Brain pericyte (primary cell): ENCODE results near the gene KRTAP2-2.
"Not testable (repeated sequence)": the region's sequence is repeated elsewhere in the genome, so short reads cannot be mapped to it uniquely, and the experiment has no call there.

ENCODE experiments used
- DNase-seq: peaks from one replicate; pipeline ENCODE4 v3.0.0-alpha.2; 2012; ENCODE audit warnings: low read depth, low spot score

The KRTAP2-2 gene

GRCh38 chr17:41065016-41065689, 10.1 kb upstream of the KRTAP2-2 start:
- not testable (repeated sequence) for DNase-seq

DNA sequence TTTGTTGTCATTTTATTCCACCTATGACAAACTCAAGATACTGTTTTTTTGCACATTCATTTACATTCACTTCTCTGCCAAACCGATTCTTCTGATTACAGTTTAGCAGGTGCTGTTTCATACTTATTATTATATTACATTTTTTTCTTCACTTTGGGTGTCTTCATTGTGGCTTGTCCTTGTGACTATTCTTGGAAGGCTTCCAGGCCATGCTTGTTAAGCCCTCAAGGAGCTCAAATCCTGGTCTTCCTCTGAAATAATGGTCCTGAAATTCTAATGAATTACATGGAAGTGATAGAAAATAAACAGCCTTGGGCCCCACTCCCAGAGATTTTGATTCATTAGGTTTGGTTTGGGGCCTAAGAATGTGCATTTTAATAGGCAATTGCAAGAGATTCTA, 9.3 kb upstream of the KRTAP2-2 start:
- no peak for DNase-seq

DNA sequence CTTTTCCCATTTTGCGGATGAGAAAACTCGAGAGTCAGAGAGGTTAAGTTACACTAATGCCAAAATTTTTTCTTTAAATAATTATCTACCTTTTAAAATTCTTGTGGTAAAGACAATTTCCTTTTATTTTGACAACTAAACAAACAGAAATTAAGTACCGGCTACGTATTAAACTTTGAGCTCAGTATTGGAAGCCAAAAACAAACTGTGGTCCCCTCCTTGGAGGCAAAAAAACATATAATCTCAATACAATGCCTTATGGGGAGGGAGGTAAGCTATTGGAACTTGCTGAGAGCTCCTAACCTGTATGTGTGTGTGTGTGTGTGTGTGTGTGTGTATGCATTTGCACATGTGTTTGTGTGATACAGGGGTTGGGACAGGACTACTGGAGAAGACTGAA, 8.4 kb upstream of the KRTAP2-2 start:
- no peak for DNase-seq

- DNase-seq: no peak
Measured at GRCh38 chr17:41061964-41062363, 6.9 kb upstream of the KRTAP2-2 start.

DNA sequence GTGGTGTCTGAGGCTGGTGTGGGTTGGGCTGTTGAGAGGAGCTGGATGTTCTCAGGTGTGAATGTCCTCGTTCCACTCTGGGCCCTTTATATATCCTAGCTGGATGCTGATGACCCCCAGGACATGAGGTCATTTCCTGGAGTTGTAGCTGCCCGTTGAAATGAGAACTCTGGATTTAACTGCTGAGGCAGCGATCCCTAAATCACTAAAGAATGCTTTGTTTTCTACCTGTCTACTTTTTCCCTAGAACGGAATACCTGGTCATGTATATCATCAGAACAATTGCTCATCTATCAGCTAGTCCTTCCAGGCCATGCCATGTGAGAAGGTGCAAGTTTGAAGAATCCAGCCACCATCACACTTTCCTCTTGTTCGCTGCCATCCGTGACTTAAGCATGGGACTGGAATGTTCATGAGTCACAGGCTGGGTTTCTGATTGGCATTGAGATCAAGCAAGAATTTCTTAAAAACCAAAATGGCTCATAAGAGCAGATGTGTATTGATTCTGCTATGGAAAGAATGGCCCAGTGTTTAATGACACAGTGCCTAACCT, 5.1 kb upstream of the KRTAP2-2 start, which contains the start of gene KRTAP2-3:
TSS of gene KRTAP2-3 (minus strand) at position 63 of the 553 bp plus-strand sequence. CDS start 64 bp downstream, outside the sequence.
- no peak for DNase-seq

GRCh38 chr17:41059276-41060051, 4.4 kb upstream of the KRTAP2-2 start:
- DNase-seq: not testable (repeated sequence)

DNA sequence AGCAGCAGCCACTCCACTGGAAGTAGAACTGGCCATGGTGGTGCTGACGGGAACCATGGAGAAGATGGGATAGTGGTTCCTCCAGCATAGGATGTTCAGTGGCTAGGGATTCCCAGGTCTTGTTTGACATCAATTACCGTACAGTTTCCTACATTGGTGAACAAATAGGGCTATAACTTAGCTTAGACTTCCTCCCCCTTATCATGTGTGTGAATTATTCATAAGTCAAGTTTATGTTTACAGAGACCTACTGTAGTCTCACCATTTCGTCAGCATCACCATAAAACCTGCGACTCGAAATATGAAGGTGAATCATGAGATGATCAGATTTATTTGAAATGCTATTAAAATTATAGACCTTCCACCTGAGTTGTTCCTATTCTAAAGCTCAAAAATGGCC, 3.7 kb upstream of the KRTAP2-2 start:
- DNase-seq: no peak

GRCh38 chr17:41057547-41057946, 2.5 kb upstream of the KRTAP2-2 start:
- DNase-seq: no peak

DNA sequence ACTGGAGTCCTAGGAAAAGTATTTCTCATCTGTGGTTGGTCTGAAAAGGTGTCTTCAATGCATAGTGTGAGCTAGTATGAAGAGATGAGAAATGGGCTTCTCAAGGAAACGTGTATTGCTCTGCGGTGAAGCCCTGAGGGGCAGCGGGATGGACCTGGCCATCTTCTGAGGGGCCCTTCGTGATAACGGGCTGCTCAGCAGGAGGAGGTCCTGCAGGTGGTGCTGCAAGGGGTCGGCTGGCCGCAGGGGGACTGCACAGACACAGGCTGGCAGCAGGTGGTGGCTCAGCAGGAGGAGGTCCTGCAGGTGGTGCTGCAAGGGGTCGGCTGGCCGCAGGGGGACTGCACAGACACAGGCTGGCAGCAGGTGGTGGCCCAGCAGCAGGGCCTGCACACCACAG, 474 bp downstream of the KRTAP2-2 start:
- DNase-seq: not testable (repeated sequence)

DNA sequence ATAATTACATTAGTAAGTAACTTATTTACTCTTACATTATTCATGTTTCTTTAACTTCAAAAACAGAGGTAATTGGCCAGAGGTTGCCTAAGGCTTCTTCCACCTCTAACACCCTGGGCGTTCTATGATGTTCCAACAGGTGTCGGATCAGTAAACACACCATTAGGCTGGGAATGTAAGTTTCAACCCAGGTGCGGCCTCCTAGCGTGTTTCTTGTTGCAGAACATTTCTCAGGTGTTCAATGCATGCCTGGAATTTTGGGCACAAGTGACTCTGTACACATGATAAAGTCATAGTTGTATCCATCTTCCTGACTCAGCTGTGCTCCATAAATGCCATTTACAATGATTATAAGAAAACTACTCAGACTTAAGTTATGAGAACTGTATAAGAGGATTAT, 1.0 kb downstream of the KRTAP2-2 start:
- no peak for DNase-seq

- DNase-seq: no peak
Measured at GRCh38 chr17:41052566-41052965, 2.5 kb downstream of the KRTAP2-2 start.

- no peak for DNase-seq
Measured at GRCh38 chr17:41049110-41049509, 5.9 kb downstream of the KRTAP2-2 start.

DNA sequence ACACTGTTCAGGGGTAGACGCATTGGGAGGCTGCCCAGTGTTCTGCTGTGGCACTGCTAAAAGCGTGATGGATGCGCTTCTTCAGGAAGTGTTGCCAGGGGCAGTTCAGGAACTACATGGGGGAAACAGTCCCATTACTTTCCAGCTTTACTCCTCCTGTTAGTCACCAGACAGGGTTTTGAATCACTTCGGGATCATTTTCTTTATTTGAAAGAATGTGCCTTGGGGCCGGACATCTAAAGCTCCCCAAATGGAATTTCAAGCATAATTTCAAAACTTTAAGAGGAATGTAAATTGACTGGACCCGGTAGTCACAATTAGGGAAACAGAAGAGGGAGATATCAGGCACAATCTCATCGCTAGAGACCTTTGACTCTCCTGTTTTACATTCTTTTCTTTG, 6.6 kb downstream of the KRTAP2-2 start:
- DNase-seq: no peak

DNA sequence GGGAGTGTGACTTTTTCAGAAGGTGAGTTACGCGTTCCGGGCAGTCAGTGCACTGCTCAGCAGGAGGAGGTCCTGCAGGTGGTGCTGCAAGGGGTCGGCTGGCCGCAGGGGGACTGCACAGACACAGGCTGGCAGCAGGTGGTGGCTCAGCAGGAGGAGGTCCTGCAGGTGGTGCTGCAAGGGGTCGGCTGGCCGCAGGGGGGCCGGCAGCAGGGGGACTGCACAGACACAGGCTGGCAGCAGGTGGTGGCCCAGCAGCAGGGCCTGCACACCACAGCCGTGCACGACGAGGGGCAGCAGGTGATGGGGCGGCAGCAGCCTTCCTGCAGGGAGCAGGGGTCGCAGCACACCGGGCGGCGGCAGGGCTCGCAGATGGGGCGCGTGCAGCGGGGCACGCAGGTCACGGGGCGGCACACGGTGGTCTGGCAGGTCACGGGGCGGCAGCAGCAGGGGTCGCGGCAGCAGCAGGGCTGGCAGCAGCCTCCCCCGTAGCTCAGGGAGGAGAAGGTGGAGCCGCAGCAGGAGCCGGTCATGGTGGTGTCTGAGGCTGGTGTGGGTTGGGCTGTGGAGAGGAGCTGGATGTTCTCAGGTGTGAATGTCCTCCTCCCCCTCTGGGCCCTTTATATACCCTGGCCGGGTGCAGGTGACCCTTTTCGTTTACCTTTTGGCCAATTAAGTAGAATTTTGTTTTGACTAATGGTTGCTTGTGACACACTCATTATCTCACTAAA, 8.1 kb downstream of the KRTAP2-2 start, which contains the start of gene KRTAP2-1:
TSS of gene KRTAP2-1 (minus strand) at position 582 of the 731 bp plus-strand sequence. CDS start at position 533, 49 bp downstream.
- DNase-seq: not testable (repeated sequence)

DNA sequence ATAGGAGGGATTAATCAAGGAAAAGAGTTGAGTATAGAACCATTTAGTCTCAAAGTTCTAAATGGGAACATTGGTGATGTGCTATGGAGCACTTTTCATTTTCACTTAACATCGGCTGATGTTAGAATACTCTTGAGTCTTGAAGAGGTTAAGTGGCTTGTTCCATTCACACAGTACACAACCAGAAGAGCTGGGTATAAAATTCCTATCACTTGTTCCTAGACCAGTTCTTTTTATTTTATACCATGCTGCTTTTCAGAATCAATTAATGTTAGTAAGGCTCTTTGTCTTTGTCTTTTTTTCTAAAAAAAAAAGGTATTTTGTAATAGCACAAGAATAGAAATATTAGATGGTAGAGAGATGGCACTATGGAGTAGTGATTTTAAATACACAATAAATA, 12.1 kb downstream of the KRTAP2-2 start:
- no peak for DNase-seq

DNA sequence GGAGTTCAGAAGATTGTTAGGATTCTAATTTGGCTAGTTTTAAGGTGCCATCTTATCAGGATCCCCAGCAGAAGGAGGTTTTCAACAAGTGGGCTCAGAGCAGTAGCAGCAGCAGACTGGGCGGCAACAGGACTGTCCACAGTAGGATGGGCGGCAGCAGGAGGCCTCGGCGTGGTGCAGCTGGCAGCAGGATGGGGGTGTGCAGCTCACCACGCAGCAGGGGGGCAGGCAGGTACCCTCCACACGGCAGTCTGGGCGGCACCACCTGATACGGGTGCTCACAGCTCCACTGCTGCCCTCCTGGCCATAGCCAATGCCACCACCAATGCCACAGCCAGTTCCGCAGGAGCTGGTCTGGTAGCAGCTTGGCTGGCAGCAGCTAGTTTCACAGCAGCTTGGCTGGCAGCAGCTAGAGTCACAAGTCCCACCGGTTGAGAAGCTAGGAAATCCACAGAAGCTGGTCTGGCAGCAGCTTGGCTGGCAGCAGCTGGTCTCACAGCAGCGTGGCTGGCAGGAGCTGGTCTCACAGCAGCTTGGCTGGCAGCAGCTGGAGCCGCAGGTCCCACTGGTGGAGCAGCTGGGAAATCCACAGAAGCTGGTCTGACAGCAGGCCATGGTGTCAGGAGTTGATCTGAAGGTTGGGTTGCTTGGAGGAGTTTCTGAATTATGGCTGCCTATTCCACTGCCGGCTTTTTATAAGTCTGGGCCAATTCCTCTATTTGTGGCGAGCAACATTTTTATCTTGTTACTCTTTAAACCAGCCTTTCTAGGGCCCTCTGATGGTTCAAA, 14.1 kb downstream of the KRTAP2-2 start, which contains the start of gene KRTAP1-1:
TSS of gene KRTAP1-1 (minus strand) at position 668 of the 789 bp plus-strand sequence. CDS start at position 615, 53 bp downstream.
- not testable (repeated sequence) for DNase-seq

DNA sequence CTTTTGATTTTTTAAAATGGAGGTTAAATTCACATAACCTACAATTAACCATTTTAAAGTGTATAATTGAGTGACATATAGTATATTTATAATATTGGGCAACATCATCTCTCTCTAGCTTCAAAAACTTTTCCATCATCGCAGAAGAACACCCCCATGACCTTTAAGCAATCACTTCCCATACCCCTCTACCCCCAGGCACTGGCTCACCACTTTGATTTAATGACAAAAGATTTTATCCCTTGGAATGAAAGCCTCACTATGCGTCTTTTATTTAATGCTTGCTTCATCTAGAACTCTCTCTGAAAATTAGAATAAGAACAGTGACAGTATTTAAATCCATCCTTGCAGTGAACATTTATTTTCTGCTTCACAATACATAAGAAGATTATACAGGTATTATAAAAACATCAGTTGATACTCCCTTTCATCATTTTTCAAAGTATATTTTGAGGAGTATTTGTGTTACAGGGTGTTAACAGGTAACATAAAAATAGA, 17.1 kb downstream of the KRTAP2-2 start:
- no peak for DNase-seq

GRCh38 chr17:41034346-41034935, 20.6 kb downstream of the KRTAP2-2 start, which contains the start of gene KRTAP1-3:
KRTAP1-3 (minus strand) TSS chr17:41034874; CDS start chr17:41034821, 53 bp downstream.
- DNase-seq: not testable (repeated sequence)

DNA sequence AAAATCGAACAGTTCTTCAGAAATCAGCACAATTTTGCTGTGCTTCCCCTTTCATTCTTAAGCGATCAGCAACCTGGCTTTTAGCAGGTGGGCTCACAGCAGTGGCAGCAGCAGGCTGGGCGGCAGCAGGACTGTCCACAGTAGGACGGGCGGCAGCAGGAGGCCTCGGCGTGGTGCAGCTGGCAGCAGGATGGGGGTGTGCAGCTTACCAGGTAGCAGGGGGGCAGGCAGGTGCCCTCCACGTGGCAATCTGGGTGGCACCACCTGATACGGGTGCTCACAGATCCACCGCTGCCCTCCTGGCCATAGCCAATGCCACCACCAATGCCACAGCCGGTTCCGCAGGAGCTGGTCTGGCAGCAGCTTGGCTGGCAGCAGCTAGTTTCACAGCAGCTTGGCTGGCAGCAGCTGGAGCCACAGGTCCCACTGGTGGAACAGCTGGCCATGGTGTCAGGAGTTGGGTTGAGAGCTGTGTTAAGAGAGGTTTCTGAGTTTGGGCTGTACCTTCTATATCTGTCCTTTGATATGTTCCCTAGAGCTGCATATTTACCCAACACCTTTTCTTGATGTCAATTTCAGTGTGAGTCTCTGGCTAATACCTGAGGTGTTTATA, 25.3 kb downstream of the KRTAP2-2 start, which contains the start of gene KRTAP1-4:
TSS of gene KRTAP1-4 (minus strand) at position 563 of the 613 bp plus-strand sequence. CDS start at position 446, 117 bp downstream.
- DNase-seq: no peak
